ENCODE results near the gene ZFP64.
A peak's percentile ranks its signal among the peaks of the same experiment; 100 is the strongest.

The ZFP64 gene

DNA sequence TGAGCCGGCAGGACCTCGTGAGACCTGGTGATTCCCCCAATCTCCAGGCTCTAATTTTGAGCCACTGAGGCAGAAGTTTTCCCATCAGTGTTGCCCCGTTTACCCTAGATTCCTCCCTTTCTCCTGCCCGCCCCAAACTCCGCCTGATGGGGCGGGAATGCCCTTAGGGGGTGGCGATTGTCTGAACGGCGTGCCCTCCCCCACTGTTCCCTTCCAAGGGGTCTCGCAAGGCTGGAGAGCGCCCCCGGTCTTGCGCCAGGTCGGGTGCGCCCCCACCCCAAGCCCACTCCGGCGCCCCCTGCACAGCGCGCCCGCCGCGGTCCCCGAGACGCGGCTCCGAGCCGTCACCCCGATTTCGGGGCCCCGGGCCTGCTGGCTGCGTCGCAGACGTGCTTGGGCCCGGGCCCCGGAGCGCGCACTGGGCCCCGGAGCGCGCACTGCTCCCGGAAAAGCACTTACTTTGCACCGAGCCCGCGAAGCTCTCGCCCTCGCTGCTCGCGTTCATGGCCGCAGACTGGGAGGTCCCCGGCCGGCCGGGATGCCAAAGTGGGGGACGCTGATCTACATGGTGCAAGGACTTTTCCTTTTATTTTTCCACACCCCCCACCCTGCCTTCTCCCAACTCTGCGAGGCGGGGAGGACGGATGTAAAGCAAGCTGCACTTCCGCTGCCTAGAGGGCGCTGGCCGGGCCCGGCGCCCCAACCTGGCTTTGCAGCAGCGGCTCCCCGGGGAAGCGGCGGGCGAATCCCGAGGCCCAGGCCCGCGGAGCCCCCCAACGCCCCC lies at the start of gene ZFP64:
ZFP64 (minus strand) TSS at position 648 of the 784 bp plus-strand sequence; CDS start at position 505, 143 bp downstream.
- peaks cover 3% of the 10 kb centered on the region for H3K27me3 Mint-ChIP-seq (ENCODE audit: low read depth, poor library complexity)
- peak; percentile 28 for TF ChIP-seq CTCF (IDR thresholded peaks at IDR 0.05)
- peak within 1 kb of the TSS; percentile 95 for H3K4me3 Mint-ChIP-seq
- no peaks in the 10 kb centered on the region for H3K9me3 Mint-ChIP-seq
- H3K4me1 Mint-ChIP-seq: peaks cover 32% of the 10 kb centered on the region
- H3K36me3 Mint-ChIP-seq (ENCODE audit: low read depth): peaks cover 26% of the 10 kb centered on the region
- peak within 1 kb of the TSS; percentile 98 for H3K27ac Mint-ChIP-seq
- peak; percentile 72 for DNase-seq

GRCh38 chr20:52240802-52241201 lies 49.2 kb upstream of the ZFP64 start:
- Mint-ChIP-seq H3K9me3 (no peaks in the 10 kb centered on the region), H3K4me1 (no peaks in the 10 kb centered on the region), H3K36me3 (ENCODE audit: low read depth) (no peaks in the 10 kb centered on the region), H3K27me3 (ENCODE audit: low read depth, poor library complexity) (peaks cover 14% of the 10 kb centered on the region), H3K4me3 (no peak overlapping the region), H3K27ac (no peak overlapping the region)
- TF ChIP-seq CTCF (IDR thresholded peaks at IDR 0.05): no peak
- DNase-seq: no peak

- peaks cover 14% of the 10 kb centered on the region for H3K27me3 Mint-ChIP-seq (ENCODE audit: low read depth, poor library complexity)
- no peaks in the 10 kb centered on the region for H3K36me3 Mint-ChIP-seq (ENCODE audit: low read depth)
- H3K4me1 Mint-ChIP-seq: no peaks in the 10 kb centered on the region
- no peak for TF ChIP-seq CTCF (IDR thresholded peaks at IDR 0.05)
- H3K4me3 Mint-ChIP-seq: no peak overlapping the region
- no peak for DNase-seq
- no peaks in the 10 kb centered on the region for H3K9me3 Mint-ChIP-seq
- H3K27ac Mint-ChIP-seq: no peak overlapping the region
Measured at GRCh38 chr20:52239102-52239501, 47.5 kb upstream of the ZFP64 start.

DNA sequence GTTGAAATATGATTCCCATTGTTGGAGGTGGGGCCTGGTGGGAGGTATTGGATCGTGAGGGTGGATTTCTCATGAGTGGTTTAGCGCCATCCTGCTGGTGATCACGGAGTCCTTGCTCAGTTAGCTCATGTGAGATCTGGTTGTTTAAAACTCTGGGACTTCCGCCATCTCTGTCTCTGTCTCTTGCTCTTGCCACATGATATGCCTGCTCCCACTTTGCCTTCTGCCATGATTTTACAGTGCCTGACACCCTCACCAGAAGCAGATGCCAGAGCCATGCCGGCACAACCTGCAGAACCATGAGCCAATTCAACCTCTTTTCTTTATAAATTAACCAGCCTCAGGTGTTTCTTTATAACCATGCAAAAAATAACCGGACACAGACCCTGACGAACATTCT lies 44.7 kb upstream of the ZFP64 start:
- peak overlapping the region; percentile 70 for H3K27ac Mint-ChIP-seq
- TF ChIP-seq CTCF (IDR thresholded peaks at IDR 0.05): no peak
- peaks cover 3% of the 10 kb centered on the region for H3K9me3 Mint-ChIP-seq
- H3K36me3 Mint-ChIP-seq (ENCODE audit: low read depth): no peaks in the 10 kb centered on the region
- H3K4me3 Mint-ChIP-seq: no peak overlapping the region
- DNase-seq: no peak
- peaks cover 4% of the 10 kb centered on the region for H3K4me1 Mint-ChIP-seq
- peaks cover 10% of the 10 kb centered on the region for H3K27me3 Mint-ChIP-seq (ENCODE audit: low read depth, poor library complexity)

DNA sequence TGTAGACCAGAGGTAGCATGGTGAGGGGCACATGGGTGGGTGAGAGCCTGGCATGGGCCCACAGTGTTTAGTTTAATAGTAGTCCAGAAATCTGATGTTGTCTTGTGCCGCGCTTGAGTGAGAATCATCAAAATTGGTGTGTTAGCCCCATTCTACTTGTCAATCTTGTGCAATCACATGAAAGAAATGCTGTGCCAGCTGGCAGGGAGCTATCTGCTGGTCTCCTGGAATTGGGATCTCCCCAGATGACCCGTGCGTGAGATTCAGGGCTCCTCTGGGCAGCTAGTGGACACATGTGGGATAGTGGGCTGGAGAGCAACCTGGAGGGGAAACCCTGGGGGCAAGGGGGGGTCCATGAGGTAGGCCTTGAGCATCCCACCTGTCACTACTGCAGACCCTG lies 43.5 kb upstream of the ZFP64 start:
- Mint-ChIP-seq H3K27ac (no peak overlapping the region), H3K9me3 (peaks cover 3% of the 10 kb centered on the region), H3K4me1 (peaks cover 14% of the 10 kb centered on the region), H3K27me3 (ENCODE audit: low read depth, poor library complexity) (peaks cover 7% of the 10 kb centered on the region), H3K36me3 (ENCODE audit: low read depth) (no peaks in the 10 kb centered on the region), H3K4me3 (no peak overlapping the region)
- no peak for TF ChIP-seq CTCF (IDR thresholded peaks at IDR 0.05)
- DNase-seq: no peak

Data from nephron progenitor cell (in vitro differentiated cells).